ENCODE measurements around the gene RANGAP1. TPM values are rescaled to one million over a fixed set of nuclear protein-coding genes. Genes with fewer than 3 reads are reported as not detected.
A peak's percentile ranks its signal among the peaks of the same experiment; 100 is the strongest.

The RANGAP1 gene
- total RNA-seq, 6 donors from 2014 or later, result 27.0 to 60.8 (median 52.4) TPM

- Histone ChIP-seq H3K9me3 (no peaks in the 10 kb centered on the region), H3K4me1 (peaks cover 20 to 24% (median 21%) of the 10 kb centered on the region in 4 donors), H3K4me3 (peak overlapping the region in 2 of 4 donors; percentile 25), H3K27ac (peak overlapping the region; percentile 73 to 88 (median 78)), H3K27me3 (no peaks in the 10 kb centered on the region), H3K36me3 (peaks cover 10 to 58% (median 35%) of the 10 kb centered on the region in 4 donors)
- WGBS, 2 donors, result 65 to 72% methylated on average over 6 to 10 of the region's 13 CpGs
- DNase-seq (peak in 1 of 2 donors; percentile 67), ATAC-seq (ENCODE audit: low FRiP score in 2 of 2) (peak; percentile 11 to 39)
- TF ChIP-seq POLR2A (IDR thresholded peaks at IDR 0.05) (no peak), EP300 (IDR thresholded peaks at IDR 0.05) (no peak)
Measured at GRCh38 chr22:41216984-41217383, 69.0 kb downstream of the RANGAP1 start.

- ATAC-seq (ENCODE audit: low FRiP score in 2 of 2) (no peak), DNase-seq (no peak)
- Histone ChIP-seq H3K4me1 (peaks cover 20 to 24% (median 21%) of the 10 kb centered on the region in 4 donors), H3K27me3 (no peaks in the 10 kb centered on the region), H3K4me3 (no peak overlapping the region), H3K27ac (peak overlapping the region in 1 of 4 donors; percentile 83), H3K9me3 (no peaks in the 10 kb centered on the region), H3K36me3 (peaks cover 4 to 52% (median 29%) of the 10 kb centered on the region in 4 donors)
- TF ChIP-seq EP300 (IDR thresholded peaks at IDR 0.05), result no peak
- no peak for TF ChIP-seq POLR2A (IDR thresholded peaks at IDR 0.05)
- 93 to 98% methylated on average over 7 of the region's 7 CpGs for WGBS, 2 donors
Measured at GRCh38 chr22:41215926-41216325, 70.1 kb downstream of the RANGAP1 start.

- WGBS, 2 donors, result 99% methylated on average over 10 of the region's 10 CpGs
- DNase-seq (no peak), ATAC-seq (ENCODE audit: low FRiP score in 2 of 2) (no peak)
- H3K4me3 ChIP-seq, result no peak overlapping the region
- no peaks in the 10 kb centered on the region for H3K27me3 ChIP-seq
- H3K4me1 ChIP-seq, result peaks cover 20 to 24% (median 21%) of the 10 kb centered on the region in 4 donors
- peaks cover 3 to 53% (median 31%) of the 10 kb centered on the region in 4 donors for H3K36me3 ChIP-seq
- TF ChIP-seq POLR2A (IDR thresholded peaks at IDR 0.05) (no peak), CTCF (IDR thresholded peaks at IDR 0.05) (no peak), EP300 (IDR thresholded peaks at IDR 0.05) (no peak)
- H3K27ac ChIP-seq, result no peak overlapping the region
- no peaks in the 10 kb centered on the region for H3K9me3 ChIP-seq
Measured at GRCh38 chr22:41215409-41215808, 70.6 kb downstream of the RANGAP1 start.

DNA sequence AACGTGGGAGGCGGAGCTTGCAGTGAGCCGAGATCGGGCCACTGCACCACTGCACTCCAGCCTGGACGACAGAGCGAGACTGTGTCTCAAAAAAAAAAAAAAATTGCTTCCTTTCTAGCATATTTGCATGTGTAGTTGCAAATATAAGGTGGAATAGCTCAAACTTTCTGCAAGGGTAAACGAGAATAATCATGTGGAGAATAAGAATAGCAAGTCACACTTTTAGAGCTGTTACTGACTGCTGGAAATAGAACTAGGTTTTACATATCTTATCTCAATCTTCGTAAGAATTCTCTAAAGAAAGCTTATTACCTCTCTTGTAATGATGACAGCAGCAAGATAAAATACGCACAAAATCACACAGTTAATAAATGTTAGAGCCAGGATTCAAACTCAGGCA, 79.3 kb downstream of the RANGAP1 start:
- peaks cover 8 to 20% (median 12%) of the 10 kb centered on the region in 4 donors for H3K4me1 ChIP-seq
- no peaks in the 10 kb centered on the region for H3K9me3 ChIP-seq
- 94 to 95% methylated on average over 9 of the region's 9 CpGs for WGBS, 2 donors
- no peak overlapping the region for H3K27ac ChIP-seq
- peaks cover 0 to 31% (median 16%) of the 10 kb centered on the region in 4 donors for H3K36me3 ChIP-seq
- no peak overlapping the region for H3K4me3 ChIP-seq
- ATAC-seq (ENCODE audit: low FRiP score in 2 of 2) (no peak), DNase-seq (no peak)
- no peaks in the 10 kb centered on the region for H3K27me3 ChIP-seq
- no peak for TF ChIP-seq POLR2A (IDR thresholded peaks at IDR 0.05)
- no peak for TF ChIP-seq EP300 (IDR thresholded peaks at IDR 0.05)
- TF ChIP-seq CTCF (IDR thresholded peaks at IDR 0.05), result no peak
- TF ChIP-seq POLR2AphosphoS5 (IDR thresholded peaks at IDR 0.05), result no peak

DNA sequence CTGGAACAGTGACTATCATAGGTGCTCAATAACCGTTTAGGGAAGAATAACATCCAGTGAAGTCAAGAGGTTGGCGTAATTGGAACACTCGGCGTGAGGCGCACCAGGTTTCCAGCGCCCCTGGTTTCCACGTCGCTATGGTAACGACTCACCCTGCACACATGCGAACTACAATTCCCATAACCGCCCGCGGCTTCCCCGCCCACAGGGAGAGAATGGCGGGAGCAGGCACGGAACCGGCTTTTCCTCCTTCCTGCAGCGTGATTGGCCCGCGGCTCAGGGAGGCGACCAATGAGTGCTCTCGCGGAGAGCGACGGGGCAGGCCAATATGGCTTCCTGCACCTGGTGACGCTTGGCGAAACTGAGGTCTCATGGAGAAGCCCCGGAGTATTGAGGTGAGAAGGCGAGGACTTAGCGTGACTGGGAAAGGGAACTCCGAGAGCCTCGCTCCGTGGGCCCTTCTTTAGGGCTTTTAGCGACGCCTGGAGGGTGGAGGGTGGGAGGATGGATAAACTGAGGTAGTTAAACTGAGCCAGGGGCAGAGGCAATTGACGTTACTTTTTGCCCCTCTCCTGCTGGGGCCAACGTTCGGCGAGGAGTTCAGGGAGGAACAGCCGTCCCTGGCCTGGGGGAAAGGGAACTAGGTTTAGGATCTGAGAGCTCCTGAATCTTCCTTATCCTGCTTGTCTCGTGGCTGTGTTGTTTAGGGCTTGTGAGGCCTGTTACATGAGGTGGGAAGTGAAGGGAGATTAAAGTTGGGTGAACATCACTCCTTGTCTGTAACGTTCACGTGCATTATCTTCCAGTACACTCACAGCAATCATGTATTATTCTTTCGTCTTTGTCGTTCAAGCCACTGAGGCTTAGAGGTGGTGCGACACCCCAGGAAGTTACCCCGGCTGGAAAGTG, 80.7 kb downstream of the RANGAP1 start, which contains the start of gene L3MBTL2:
TSS of gene L3MBTL2 (plus strand) at position 321 of the 909 bp plus-strand sequence. CDS start at position 372, 51 bp downstream.
- Histone ChIP-seq H3K4me3 (peak within 1 kb of the TSS; percentile 62 to 78 (median 72)), H3K27ac (peak within 1 kb of the TSS; percentile 60 to 84 (median 78)), H3K36me3 (peaks cover 0 to 21% (median 6%) of the 10 kb centered on the region in 4 donors), H3K4me1 (peaks cover 8 to 20% (median 12%) of the 10 kb centered on the region in 4 donors), H3K27me3 (no peaks in the 10 kb centered on the region), H3K9me3 (no peaks in the 10 kb centered on the region)
- peak; percentile 96 to 99 for DNase-seq
- peak; percentile 98 to 100 for ATAC-seq (ENCODE audit: low FRiP score in 2 of 2)
- TF ChIP-seq POLR2A (IDR thresholded peaks at IDR 0.05), result peak in 2 of 4 donors; percentile 40 to 64
- no peak for TF ChIP-seq EP300 (IDR thresholded peaks at IDR 0.05)
- no peak for TF ChIP-seq CTCF (IDR thresholded peaks at IDR 0.05)
- TF ChIP-seq POLR2AphosphoS5 (IDR thresholded peaks at IDR 0.05), result peak in 1 of 2 donors; percentile 70
- WGBS, 2 donors, result 1 to 2% methylated on average over 27 to 47 of the region's 47 CpGs
